ENCODE data around the gene SALL3.

SALL3 gene

GRCh38 chr18:78953566-78953965 is 26.1 kb upstream of the SALL3 start:
- no peak overlapping the region for H3K18ac ChIP-seq (ENCODE audit: low read depth in 1 of 2, low read length in 2 of 2)
- H3K23ac ChIP-seq (ENCODE audit: low read length in 2 of 2) = no peak overlapping the region
- H3K4ac ChIP-seq (ENCODE audit: low read depth in 1 of 2, low read length in 2 of 2) = no peak overlapping the region
- H2AFZ ChIP-seq (ENCODE audit: low read depth, low read length) = no peak overlapping the region
- H2BK15ac ChIP-seq (ENCODE audit: low read depth, poor library complexity, severe bottlenecking) = no peak overlapping the region
- H2BK5ac ChIP-seq (ENCODE audit: low read depth, low read length, poor library complexity, severe bottlenecking) = no peak overlapping the region
- no peak overlapping the region for H3K4me3 ChIP-seq (ENCODE audit: insufficient read depth in 1 of 2, low read depth in 1 of 2, low read length in 2 of 2)
- no peak overlapping the region for H2BK120ac ChIP-seq (ENCODE audit: low read depth, low read length)
- H3K36me3 ChIP-seq (ENCODE audit: control insufficient read depth in 1 of 2, insufficient read depth in 2 of 2, low read depth in 1 of 2, low read length in 2 of 2) = no peaks in the 10 kb centered on the region
- H3K14ac ChIP-seq (ENCODE audit: low read length in 2 of 2) = no peak overlapping the region
- H4K91ac ChIP-seq (ENCODE audit: low read length) = no peak overlapping the region
- no peak overlapping the region for H3K27ac ChIP-seq (ENCODE audit: low read length, poor library complexity, severe bottlenecking)
- no peak overlapping the region for H4K8ac ChIP-seq (ENCODE audit: low read length)
- H3K9ac ChIP-seq (ENCODE audit: low read length) = no peak overlapping the region
- H3K4me2 ChIP-seq (ENCODE audit: low read length, poor library complexity, severe bottlenecking) = no peak overlapping the region
- peaks cover 11% of the 10 kb centered on the region for H3K9me3 ChIP-seq (ENCODE audit: control insufficient read depth, low read length)
- no peak overlapping the region for H2BK12ac ChIP-seq (ENCODE audit: low read length in 2 of 2)
- 84% methylated on average over 17 of the region's 17 CpGs for WGBS
- DNase-seq = no peak
- H3K27me3 ChIP-seq (ENCODE audit: control insufficient read depth in 1 of 2, insufficient read depth in 1 of 2, low read length in 2 of 2) = no peaks in the 10 kb centered on the region
- peaks cover 1% of the 10 kb centered on the region for H3K4me1 ChIP-seq (ENCODE audit: control insufficient read depth, insufficient read depth, low read depth, low read length)
- no peak overlapping the region for H2AK5ac ChIP-seq (ENCODE audit: low read length, severe bottlenecking)
- no peaks in the 10 kb centered on the region for H3K79me1 ChIP-seq (replicated peaks; ENCODE audit: low read length, poor library complexity, severe bottlenecking)

- no peak overlapping the region for H2BK5ac ChIP-seq (ENCODE audit: low read depth, low read length, poor library complexity, severe bottlenecking)
- no peak overlapping the region for H3K4me2 ChIP-seq (ENCODE audit: low read length, poor library complexity, severe bottlenecking)
- H3K79me1 ChIP-seq (replicated peaks; ENCODE audit: low read length, poor library complexity, severe bottlenecking) = no peaks in the 10 kb centered on the region
- no peak overlapping the region for H3K23ac ChIP-seq (ENCODE audit: low read length in 2 of 2)
- H2BK12ac ChIP-seq (ENCODE audit: low read length in 2 of 2) = no peak overlapping the region
- 87% methylated on average over 17 of the region's 17 CpGs for WGBS
- H2BK120ac ChIP-seq (ENCODE audit: low read depth, low read length) = no peak overlapping the region
- H4K91ac ChIP-seq (ENCODE audit: low read length) = no peak overlapping the region
- H3K18ac ChIP-seq (ENCODE audit: low read depth in 1 of 2, low read length in 2 of 2) = no peak overlapping the region
- H3K9ac ChIP-seq (ENCODE audit: low read length) = no peak overlapping the region
- peaks cover 1% of the 10 kb centered on the region for H3K4me1 ChIP-seq (ENCODE audit: control insufficient read depth, insufficient read depth, low read depth, low read length)
- H3K4ac ChIP-seq (ENCODE audit: low read depth in 1 of 2, low read length in 2 of 2) = no peak overlapping the region
- DNase-seq = no peak
- no peak overlapping the region for H3K14ac ChIP-seq (ENCODE audit: low read length in 2 of 2)
- no peaks in the 10 kb centered on the region for H3K27me3 ChIP-seq (ENCODE audit: control insufficient read depth in 1 of 2, insufficient read depth in 1 of 2, low read length in 2 of 2)
- H3K9me3 ChIP-seq (ENCODE audit: control insufficient read depth, low read length) = peaks cover 11% of the 10 kb centered on the region
- H2AFZ ChIP-seq (ENCODE audit: low read depth, low read length) = no peak overlapping the region
- no peak overlapping the region for H2BK15ac ChIP-seq (ENCODE audit: low read depth, poor library complexity, severe bottlenecking)
- no peak overlapping the region for H2AK5ac ChIP-seq (ENCODE audit: low read length, severe bottlenecking)
- H4K8ac ChIP-seq (ENCODE audit: low read length) = no peak overlapping the region
- no peak overlapping the region for H3K4me3 ChIP-seq (ENCODE audit: insufficient read depth in 1 of 2, low read depth in 1 of 2, low read length in 2 of 2)
- no peak overlapping the region for H3K27ac ChIP-seq (ENCODE audit: low read length, poor library complexity, severe bottlenecking)
- H3K36me3 ChIP-seq (ENCODE audit: control insufficient read depth in 1 of 2, insufficient read depth in 2 of 2, low read depth in 1 of 2, low read length in 2 of 2) = no peaks in the 10 kb centered on the region
These were observed 24.6 kb upstream of the SALL3 start for GRCh38 chr18:78955051-78955450.

- Histone ChIP-seq H3K79me1 (replicated peaks; ENCODE audit: low read length, poor library complexity, severe bottlenecking) (no peaks in the 10 kb centered on the region), H2BK15ac (ENCODE audit: low read depth, poor library complexity, severe bottlenecking) (no peak overlapping the region)
- WGBS = 83% methylated on average over 14 of the region's 14 CpGs
These were observed 22.5 kb upstream of the SALL3 start for GRCh38 chr18:78957140-78957539.

GRCh38 chr18:78960709-78961108 is 18.9 kb upstream of the SALL3 start:
- WGBS = 85% methylated on average over 6 of the region's 6 CpGs
- H3K9me3 ChIP-seq (ENCODE audit: control insufficient read depth, low read length) = peaks cover 8% of the 10 kb centered on the region
- no peaks in the 10 kb centered on the region for H3K4me1 ChIP-seq (ENCODE audit: control insufficient read depth, insufficient read depth, low read depth, low read length)
- H3K4me3 ChIP-seq (ENCODE audit: insufficient read depth in 1 of 2, low read depth in 1 of 2, low read length in 2 of 2) = no peak overlapping the region
- no peak overlapping the region for H3K14ac ChIP-seq (ENCODE audit: low read length in 2 of 2)
- H3K9ac ChIP-seq (ENCODE audit: low read length) = no peak overlapping the region
- H2BK15ac ChIP-seq (ENCODE audit: low read depth, poor library complexity, severe bottlenecking) = no peak overlapping the region
- H3K4ac ChIP-seq (ENCODE audit: low read depth in 1 of 2, low read length in 2 of 2) = no peak overlapping the region
- H2AK5ac ChIP-seq (ENCODE audit: low read length, severe bottlenecking) = no peak overlapping the region
- no peak overlapping the region for H2AFZ ChIP-seq (ENCODE audit: low read depth, low read length)
- no peak overlapping the region for H2BK12ac ChIP-seq (ENCODE audit: low read length in 2 of 2)
- no peak overlapping the region for H3K4me2 ChIP-seq (ENCODE audit: low read length, poor library complexity, severe bottlenecking)
- no peak overlapping the region for H3K18ac ChIP-seq (ENCODE audit: low read depth in 1 of 2, low read length in 2 of 2)
- no peak overlapping the region for H4K91ac ChIP-seq (ENCODE audit: low read length)
- no peaks in the 10 kb centered on the region for H3K36me3 ChIP-seq (ENCODE audit: control insufficient read depth in 1 of 2, insufficient read depth in 2 of 2, low read depth in 1 of 2, low read length in 2 of 2)
- no peak overlapping the region for H2BK5ac ChIP-seq (ENCODE audit: low read depth, low read length, poor library complexity, severe bottlenecking)
- H3K23ac ChIP-seq (ENCODE audit: low read length in 2 of 2) = no peak overlapping the region
- no peak for DNase-seq
- H3K27ac ChIP-seq (ENCODE audit: low read length, poor library complexity, severe bottlenecking) = no peak overlapping the region
- H3K79me1 ChIP-seq (replicated peaks; ENCODE audit: low read length, poor library complexity, severe bottlenecking) = no peaks in the 10 kb centered on the region
- no peak overlapping the region for H2BK120ac ChIP-seq (ENCODE audit: low read depth, low read length)
- H3K27me3 ChIP-seq (ENCODE audit: control insufficient read depth in 1 of 2, insufficient read depth in 1 of 2, low read length in 2 of 2) = no peaks in the 10 kb centered on the region
- no peak overlapping the region for H4K8ac ChIP-seq (ENCODE audit: low read length)

More at GRCh38 chr18:78957140-78957539, 22.5 kb upstream of the SALL3 start:
- peaks cover 8% of the 10 kb centered on the region for H3K9me3 ChIP-seq (ENCODE audit: control insufficient read depth, low read length)
- no peak overlapping the region for H3K4me3 ChIP-seq (ENCODE audit: insufficient read depth in 1 of 2, low read depth in 1 of 2, low read length in 2 of 2)
- H2AFZ ChIP-seq (ENCODE audit: low read depth, low read length) = no peak overlapping the region
- no peak overlapping the region for H3K18ac ChIP-seq (ENCODE audit: low read depth in 1 of 2, low read length in 2 of 2)
- H3K4ac ChIP-seq (ENCODE audit: low read depth in 1 of 2, low read length in 2 of 2) = no peak overlapping the region
- no peak overlapping the region for H2BK12ac ChIP-seq (ENCODE audit: low read length in 2 of 2)
- H3K14ac ChIP-seq (ENCODE audit: low read length in 2 of 2) = no peak overlapping the region
- H3K9ac ChIP-seq (ENCODE audit: low read length) = no peak overlapping the region
- H4K91ac ChIP-seq (ENCODE audit: low read length) = no peak overlapping the region
- H3K4me1 ChIP-seq (ENCODE audit: control insufficient read depth, insufficient read depth, low read depth, low read length) = peaks cover 1% of the 10 kb centered on the region
- no peak overlapping the region for H3K27ac ChIP-seq (ENCODE audit: low read length, poor library complexity, severe bottlenecking)
- H3K27me3 ChIP-seq (ENCODE audit: control insufficient read depth in 1 of 2, insufficient read depth in 1 of 2, low read length in 2 of 2) = no peaks in the 10 kb centered on the region
- DNase-seq = no peak
- H2AK5ac ChIP-seq (ENCODE audit: low read length, severe bottlenecking) = no peak overlapping the region
- H2BK5ac ChIP-seq (ENCODE audit: low read depth, low read length, poor library complexity, severe bottlenecking) = no peak overlapping the region
- no peak overlapping the region for H3K4me2 ChIP-seq (ENCODE audit: low read length, poor library complexity, severe bottlenecking)
- no peaks in the 10 kb centered on the region for H3K36me3 ChIP-seq (ENCODE audit: control insufficient read depth in 1 of 2, insufficient read depth in 2 of 2, low read depth in 1 of 2, low read length in 2 of 2)
- no peak overlapping the region for H4K8ac ChIP-seq (ENCODE audit: low read length)
- H2BK120ac ChIP-seq (ENCODE audit: low read depth, low read length) = no peak overlapping the region
- H3K23ac ChIP-seq (ENCODE audit: low read length in 2 of 2) = no peak overlapping the region

Data from mesenchymal stem cell (in vitro differentiated cells and primary cell).